ENCODE measurements around the gene KRT82. TPM values are rescaled to one million over a fixed set of nuclear protein-coding genes. Genes with fewer than 3 reads are reported as not detected.

Gene KRT82
- total RNA-seq, 1 experiment from 2014 or later, result not detected

DNA sequence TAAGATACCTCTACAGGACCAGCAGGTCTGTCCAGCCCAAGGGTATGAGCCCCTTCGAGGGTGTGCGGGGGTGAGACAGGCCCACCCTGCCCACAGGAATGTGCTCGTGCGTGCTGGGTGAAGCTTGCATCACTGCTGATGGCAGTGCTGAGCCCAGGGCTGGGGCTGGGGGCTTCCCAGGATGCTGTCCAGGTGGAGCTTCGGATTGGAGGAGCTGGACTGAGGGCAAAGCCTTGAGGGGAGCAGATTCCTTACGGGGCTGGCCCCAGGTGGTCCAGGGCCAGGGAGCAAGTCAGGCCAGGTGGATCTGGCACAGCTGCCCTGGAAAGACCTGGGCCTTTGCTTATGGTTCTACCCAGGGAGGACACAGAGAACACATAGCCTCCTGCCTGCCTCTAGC is 36.3 kb downstream of the KRT82 start:
- no peak for TF ChIP-seq CTCF (IDR thresholded peaks at IDR 0.05; ENCODE audit: unreplicated experiment)
- no peak for DNase-seq (ENCODE audit: unreplicated experiment)
- BruUV-seq (replicated peaks), result no TSS peak
- H3K27me3 Mint-ChIP-seq (ENCODE audit: insufficient read depth, unreplicated experiment), result peaks cover 11% of the 10 kb centered on the region
- no peaks in the 10 kb centered on the region for H3K4me1 Mint-ChIP-seq (ENCODE audit: insufficient read depth, unreplicated experiment)
- H3K4me3 Mint-ChIP-seq (ENCODE audit: unreplicated experiment), result no peak overlapping the region
- POLR2A ChIA-PET, result interaction anchor here (1.1 kb wide), 1 partner anchor 24 kb away, joined by 3 read pairs; no protein-coding TSS in a partner anchor
- H3K9me3 Mint-ChIP-seq (ENCODE audit: unreplicated experiment), result no peaks in the 10 kb centered on the region
- intact Hi-C loops (cut with micrococcal nuclease), result loop anchor here (5.0 kb wide), 3 partner anchors 138 to 228 kb away; partner anchors contain the start of gene KRT7
- no peak overlapping the region for H3K27ac Mint-ChIP-seq (ENCODE audit: low read depth, unreplicated experiment)
- no peaks in the 10 kb centered on the region for H3K36me3 Mint-ChIP-seq (ENCODE audit: insufficient read depth, unreplicated experiment)
- CTCF ChIA-PET, result interaction anchor here (0.7 to 8.2 kb wide), 9 partner anchors 12 to 616 kb away, joined by 3 to 174 read pairs (median 4); partner anchors contain the start of gene KRT6A

DNA sequence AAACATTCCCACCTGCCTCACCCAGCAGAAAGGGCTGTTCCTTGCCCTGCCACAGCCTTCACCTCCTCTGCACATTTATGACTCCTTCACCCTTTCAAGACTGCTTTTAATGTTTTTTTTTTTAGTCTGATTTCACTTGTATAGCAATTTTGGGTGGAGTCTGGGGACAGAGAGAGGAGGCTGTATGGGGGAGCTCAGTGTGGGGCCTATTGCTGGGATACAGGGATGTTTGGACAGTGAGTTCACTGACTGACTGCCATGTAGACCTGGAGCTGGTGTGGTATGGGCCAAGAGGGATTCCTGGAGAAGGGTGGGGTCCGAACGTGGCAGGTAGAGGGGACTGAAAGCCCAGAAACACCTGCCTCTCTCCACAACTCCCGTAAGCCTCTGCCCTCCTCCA is 36.9 kb downstream of the KRT82 start:
- Mint-ChIP-seq H3K27ac (ENCODE audit: low read depth, unreplicated experiment) (no peak overlapping the region), H3K4me1 (ENCODE audit: insufficient read depth, unreplicated experiment) (no peaks in the 10 kb centered on the region), H3K9me3 (ENCODE audit: unreplicated experiment) (no peaks in the 10 kb centered on the region), H3K27me3 (ENCODE audit: insufficient read depth, unreplicated experiment) (peaks cover 11% of the 10 kb centered on the region), H3K36me3 (ENCODE audit: insufficient read depth, unreplicated experiment) (no peaks in the 10 kb centered on the region), H3K4me3 (ENCODE audit: unreplicated experiment) (no peak overlapping the region)
- TF ChIP-seq CTCF (IDR thresholded peaks at IDR 0.05; ENCODE audit: unreplicated experiment), result no peak
- ChIA-PET CTCF (interaction anchor here (0.9 to 8.2 kb wide), 5 partner anchors 41 to 507 kb away, joined by 3 to 174 read pairs (median 4); no protein-coding TSS in a partner anchor), POLR2A (interaction anchor here (0.5 to 1.1 kb wide), 3 partner anchors 24 to 152 kb away, joined by 3 to 4 read pairs (median 3); no protein-coding TSS in a partner anchor)
- no TSS peak for BruUV-seq (replicated peaks)
- intact Hi-C loops (cut with micrococcal nuclease), result no loop called here
- no peak for DNase-seq (ENCODE audit: unreplicated experiment)

GRCh38 chr12:52368508-52368907 is 37.6 kb downstream of the KRT82 start:
- CTCF ChIA-PET, result interaction anchor here (0.6 to 8.2 kb wide), 4 partner anchors 84 to 508 kb away, joined by 3 to 174 read pairs (median 5); no protein-coding TSS in a partner anchor
- H3K4me3 Mint-ChIP-seq (ENCODE audit: unreplicated experiment), result no peak overlapping the region
- no peaks in the 10 kb centered on the region for H3K9me3 Mint-ChIP-seq (ENCODE audit: unreplicated experiment)
- POLR2A ChIA-PET, result interaction anchor here (0.5 to 1.1 kb wide), 4 partner anchors 17 to 152 kb away, joined by 3 to 4 read pairs (median 3); no protein-coding TSS in a partner anchor
- H3K4me1 Mint-ChIP-seq (ENCODE audit: insufficient read depth, unreplicated experiment), result no peaks in the 10 kb centered on the region
- H3K27me3 Mint-ChIP-seq (ENCODE audit: insufficient read depth, unreplicated experiment), result peaks cover 11% of the 10 kb centered on the region
- no peak for TF ChIP-seq CTCF (IDR thresholded peaks at IDR 0.05; ENCODE audit: unreplicated experiment)
- H3K27ac Mint-ChIP-seq (ENCODE audit: low read depth, unreplicated experiment), result no peak overlapping the region
- intact Hi-C loops (cut with micrococcal nuclease), result no loop called here
- no TSS peak for BruUV-seq (replicated peaks)
- no peak for DNase-seq (ENCODE audit: unreplicated experiment)
- H3K36me3 Mint-ChIP-seq (ENCODE audit: insufficient read depth, unreplicated experiment), result no peaks in the 10 kb centered on the region

GRCh38 chr12:52367876-52368275 is 38.3 kb downstream of the KRT82 start:
- no peak for DNase-seq (ENCODE audit: unreplicated experiment)
- BruUV-seq (replicated peaks), result no TSS peak
- Mint-ChIP-seq H3K9me3 (ENCODE audit: unreplicated experiment) (no peaks in the 10 kb centered on the region), H3K4me1 (ENCODE audit: insufficient read depth, unreplicated experiment) (no peaks in the 10 kb centered on the region), H3K27ac (ENCODE audit: low read depth, unreplicated experiment) (no peak overlapping the region), H3K4me3 (ENCODE audit: unreplicated experiment) (no peak overlapping the region), H3K36me3 (ENCODE audit: insufficient read depth, unreplicated experiment) (no peaks in the 10 kb centered on the region), H3K27me3 (ENCODE audit: insufficient read depth, unreplicated experiment) (peaks cover 11% of the 10 kb centered on the region)
- ChIA-PET POLR2A (interaction anchor here (0.6 to 1.1 kb wide), 2 partner anchors 41 to 507 kb away, joined by 3 to 4 read pairs; no protein-coding TSS in a partner anchor), CTCF (interaction anchor here (1.1 to 8.2 kb wide), 3 partner anchors 139 to 509 kb away, joined by 7 to 174 read pairs (median 8); no protein-coding TSS in a partner anchor)
- intact Hi-C loops (cut with micrococcal nuclease), result no loop called here
- TF ChIP-seq CTCF (IDR thresholded peaks at IDR 0.05; ENCODE audit: unreplicated experiment), result no peak

All from MCF 10A (cell line).